Sigmoid colon (tissue), 4 donors: Measurements from ENCODE around the gene ACSS2.

ENCODE experiments used
- CTCF ChIP-seq, 4 experiments: fragments of 450-650 bp in 3 of 4; fragments of 200-600 bp in 1 of 4; IDR thresholded peaks; one replicate each; pipeline ENCODE4 v1.5.1; 2016 to 2019; ENCODE audit warnings: antibody characterized with exemption in 4 of 4, mild to moderate bottlenecking in 3 of 4, moderate library complexity in 2 of 4
- EP300 ChIP-seq, 4 donors: sonication (generic); formaldehyde crosslinking; IDR thresholded peaks; one replicate each; pipeline ENCODE4 v1.6.1; 2017; ENCODE audit warnings: antibody characterized with exemption in 4 of 4
- POLR2A ChIP-seq, 2 donors: fragments of 450-650 bp; IDR thresholded peaks; one replicate each; pipeline ENCODE4 v1.6.1; 2016; ENCODE audit warnings: antibody characterized with exemption in 2 of 2, mild to moderate bottlenecking in 2 of 2, moderate library complexity in 2 of 2

GRCh38 chr20:34968042-34968775 lies 91.8 kb downstream of the ACSS2 start:
- TF ChIP-seq CTCF (IDR thresholded peaks at IDR 0.05) (no peak), POLR2A (IDR thresholded peaks at IDR 0.05) (no peak), EP300 (IDR thresholded peaks at IDR 0.05) (no peak)
